IgD-negative memory B cell (primary cell): ENCODE data around the gene XPO5. TPM values are rescaled to one million over a fixed set of nuclear protein-coding genes. Genes with fewer than 3 reads are reported as not detected.

Experiments
- H3K27ac Mint-ChIP-seq, 3 donors: one replicate each; pipeline ENCODE4 v1.8.0; 2020 to 2022; ENCODE audit warnings: mild to moderate bottlenecking in 3 of 3, mixed read lengths in 3 of 3, moderate library complexity in 1 of 3
- H3K27me3 Mint-ChIP-seq: one replicate; pipeline ENCODE4 v1.8.0; 2021; ENCODE audit warnings: mixed read lengths
- H3K36me3 Mint-ChIP-seq: one replicate; pipeline ENCODE4 v1.8.0; 2020; ENCODE audit warnings: mild to moderate bottlenecking, mixed read lengths
- H3K4me1 Mint-ChIP-seq, 3 donors: one replicate each; pipeline ENCODE4 v1.8.0; 2020 to 2022; ENCODE audit warnings: mixed read lengths in 3 of 3, mild to moderate bottlenecking in 1 of 3
- H3K4me3 Mint-ChIP-seq, 4 donors: one replicate each; pipeline ENCODE4 v1.8.0; 2020 to 2022; ENCODE audit warnings: mild to moderate bottlenecking in 4 of 4, mixed read lengths in 4 of 4, moderate library complexity in 3 of 4
- H3K9me3 Mint-ChIP-seq, 3 donors: one replicate each; pipeline ENCODE4 v1.8.0; 2020 to 2021; ENCODE audit warnings: mixed read lengths in 3 of 3, mild to moderate bottlenecking in 1 of 3
- polyA plus RNA-seq: library from polyadenylated mRNA; unstranded; fragments of 300-500 nt; fragmentation: Illumina TruSeq; gene quantifications from one replicate; pipeline ENCODE4 v1.2.3, GENCODE V29; 2021

XPO5 gene
- polyA plus RNA-seq, result 7.7 TPM

DNA sequence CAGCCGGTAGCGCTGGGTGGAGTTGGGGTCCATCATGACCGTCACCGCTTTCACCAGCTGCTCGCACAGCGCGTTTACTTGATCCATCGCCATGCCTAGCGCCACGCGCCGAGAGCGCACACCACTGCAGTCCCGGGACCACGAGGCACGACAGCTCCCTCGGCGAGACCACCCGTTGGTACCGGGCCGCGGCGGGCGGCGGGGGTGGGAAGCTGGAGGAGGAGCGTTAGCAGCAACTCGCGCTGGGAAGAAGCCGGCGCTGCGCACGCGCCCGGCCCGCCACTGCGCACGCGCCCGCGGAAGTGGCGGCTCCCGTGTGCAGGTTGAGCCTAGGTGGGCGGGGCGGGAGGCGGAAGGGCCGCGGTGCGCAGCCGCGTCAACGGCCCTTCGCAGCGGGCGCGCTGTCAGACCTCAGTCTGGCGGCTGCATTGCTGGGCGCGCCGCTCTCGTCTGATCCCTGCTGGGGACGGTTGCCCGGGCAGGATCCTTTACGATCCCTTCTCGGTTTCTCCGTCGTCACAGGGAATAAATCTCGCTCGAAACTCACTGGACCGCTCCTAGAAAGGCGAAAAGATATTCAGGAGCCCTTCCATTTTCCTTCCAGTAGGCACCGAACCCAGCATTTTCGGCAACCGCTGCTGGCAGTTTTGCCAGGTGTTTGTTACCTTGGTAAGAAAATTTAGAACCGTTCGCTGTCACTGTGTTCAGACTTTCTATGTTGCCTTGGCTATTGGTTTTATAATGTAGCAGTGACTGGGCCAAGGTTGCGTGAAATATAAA lies at the start of gene XPO5, which contains the start of gene POLH:
XPO5 (minus strand) TSS at position 267 of the 780 bp plus-strand sequence; CDS start at position 93, 174 bp downstream.
POLH (plus strand) TSS at position 414 of the 780 bp plus-strand sequence. CDS start 6,135 bp downstream, outside the sequence.
- Mint-ChIP-seq H3K27me3 (peaks cover 1% of the 10 kb centered on the region), H3K4me3 (peak within 1 kb of the TSS; percentile 93 to 96 (median 95)), H3K36me3 (peaks cover 4% of the 10 kb centered on the region), H3K4me1 (peaks cover 18 to 28% (median 26%) of the 10 kb centered on the region in 3 donors), H3K27ac (peak within 1 kb of the TSS; percentile 43 to 93 (median 84)), H3K9me3 (no peaks in the 10 kb centered on the region)

DNA sequence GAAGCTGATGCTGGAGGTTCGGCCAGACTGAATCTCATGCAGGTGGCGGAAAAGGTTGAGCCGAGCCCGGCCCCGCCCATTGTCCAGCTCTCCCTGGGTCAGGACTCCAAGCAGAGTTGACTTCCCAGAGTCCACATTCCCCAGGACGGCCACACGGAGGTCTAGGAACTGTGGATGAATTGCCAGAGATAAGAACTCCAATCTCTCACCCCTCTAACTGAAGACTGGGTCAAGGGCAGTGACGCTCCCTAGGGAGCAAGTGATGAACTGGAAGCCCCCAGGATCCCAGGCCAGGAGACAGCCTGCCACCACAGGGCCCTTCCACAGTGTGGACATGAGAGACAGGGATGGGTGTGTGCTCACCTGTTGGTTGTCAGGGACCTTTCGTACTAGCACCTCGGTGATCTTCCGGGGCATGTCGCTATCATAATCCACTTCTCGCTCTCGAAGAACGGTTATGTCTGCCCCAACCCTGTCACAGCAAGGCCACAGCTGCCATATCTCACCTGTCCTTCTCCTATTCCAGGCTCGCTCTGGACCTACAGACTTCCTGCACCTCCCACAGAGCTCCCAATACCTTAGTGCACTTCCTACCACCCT lies 49.7 kb upstream of the XPO5 start:
- H3K9me3 Mint-ChIP-seq, result no peaks in the 10 kb centered on the region
- H3K36me3 Mint-ChIP-seq, result peaks cover 4% of the 10 kb centered on the region

DNA sequence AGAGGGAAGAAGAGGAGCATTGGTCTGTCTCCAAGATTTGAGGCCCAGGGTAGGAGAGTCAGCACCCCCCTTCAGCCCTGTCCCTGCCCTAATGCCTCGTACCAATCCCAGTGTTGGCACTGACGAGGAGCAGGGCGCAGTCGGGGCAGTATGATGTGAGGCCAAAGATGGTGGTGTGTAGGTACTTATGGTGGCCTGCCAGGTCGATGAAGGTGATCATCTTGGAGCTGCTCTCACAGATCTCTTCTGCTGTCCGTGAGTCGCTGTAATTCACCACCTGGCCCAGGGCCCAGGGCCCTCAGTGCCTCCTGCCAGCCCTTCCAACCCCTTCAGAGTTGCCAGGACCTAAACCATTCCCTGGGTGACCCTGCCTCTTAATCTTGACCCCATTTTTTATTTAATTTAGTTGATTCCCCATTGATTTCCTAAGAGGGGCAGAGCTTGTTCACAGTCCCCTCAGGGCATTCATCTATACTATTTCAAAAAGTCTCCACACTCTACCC lies 49.0 kb upstream of the XPO5 start:
- H3K36me3 Mint-ChIP-seq, result peaks cover 4% of the 10 kb centered on the region
- H3K4me1 Mint-ChIP-seq, result peaks cover 15 to 19% (median 17%) of the 10 kb centered on the region in 3 donors
- H3K27me3 Mint-ChIP-seq, result no peaks in the 10 kb centered on the region
- no peaks in the 10 kb centered on the region for H3K9me3 Mint-ChIP-seq
- H3K4me3 Mint-ChIP-seq, result no peak overlapping the region
- no peak overlapping the region for H3K27ac Mint-ChIP-seq

More for the DNA sequence above, 49.7 kb upstream of the XPO5 start:
- Mint-ChIP-seq H3K4me1 (peaks cover 19 to 22% (median 22%) of the 10 kb centered on the region in 3 donors), H3K4me3 (peak overlapping the region in 1 of 4 donors; percentile 28), H3K27ac (no peak overlapping the region), H3K27me3 (no peaks in the 10 kb centered on the region)

DNA sequence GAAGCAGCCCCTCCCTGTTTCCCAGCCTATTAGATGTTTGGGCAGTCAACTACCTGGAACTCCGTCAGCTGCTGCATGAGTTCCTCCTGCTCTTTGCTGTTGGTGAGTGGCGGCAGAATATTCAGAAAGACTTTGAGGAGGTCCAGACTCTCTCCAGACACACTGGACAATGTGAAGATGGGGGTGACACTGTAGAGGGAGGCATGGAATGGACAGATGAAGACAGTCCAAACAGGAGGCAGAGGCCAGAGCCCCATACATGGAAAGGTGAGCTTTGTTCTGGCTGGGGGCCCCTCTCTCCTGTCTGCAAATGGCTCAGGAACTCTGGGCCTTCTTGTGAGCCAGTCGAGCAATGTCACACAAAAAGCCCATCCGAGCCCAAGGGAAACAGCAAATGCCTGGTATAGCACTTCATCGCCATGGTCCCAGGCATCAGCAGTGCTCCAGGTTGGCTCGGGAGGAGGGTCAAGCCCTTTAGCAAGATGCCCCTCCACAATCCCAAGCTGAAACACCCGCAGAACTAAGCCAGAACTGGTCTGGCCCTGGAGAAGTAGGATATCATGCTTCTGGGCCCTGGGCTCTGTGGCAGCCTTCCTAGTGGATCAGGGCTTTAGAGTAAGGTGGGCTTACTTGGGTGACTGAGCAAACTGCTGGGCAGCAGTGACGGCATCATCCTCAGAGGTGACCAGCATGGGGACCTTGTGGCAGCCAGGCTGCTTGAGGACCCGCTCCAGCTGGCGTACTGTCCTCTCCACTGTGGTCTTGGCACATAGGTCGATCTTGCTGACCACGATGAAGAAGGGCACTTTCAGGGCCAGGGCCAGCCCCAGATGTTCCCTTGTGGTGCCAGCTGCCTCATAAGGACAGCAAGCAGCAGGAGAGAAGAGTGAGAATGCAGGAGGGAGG lies 48.3 kb upstream of the XPO5 start:
- H3K36me3 Mint-ChIP-seq, result peaks cover 6% of the 10 kb centered on the region
- H3K27ac Mint-ChIP-seq, result no peak overlapping the region
- H3K4me1 Mint-ChIP-seq, result peaks cover 20 to 22% (median 21%) of the 10 kb centered on the region in 3 donors
- peak overlapping the region in 1 of 4 donors; percentile 69 for H3K4me3 Mint-ChIP-seq
- H3K9me3 Mint-ChIP-seq, result no peaks in the 10 kb centered on the region
- H3K27me3 Mint-ChIP-seq, result no peaks in the 10 kb centered on the region

DNA sequence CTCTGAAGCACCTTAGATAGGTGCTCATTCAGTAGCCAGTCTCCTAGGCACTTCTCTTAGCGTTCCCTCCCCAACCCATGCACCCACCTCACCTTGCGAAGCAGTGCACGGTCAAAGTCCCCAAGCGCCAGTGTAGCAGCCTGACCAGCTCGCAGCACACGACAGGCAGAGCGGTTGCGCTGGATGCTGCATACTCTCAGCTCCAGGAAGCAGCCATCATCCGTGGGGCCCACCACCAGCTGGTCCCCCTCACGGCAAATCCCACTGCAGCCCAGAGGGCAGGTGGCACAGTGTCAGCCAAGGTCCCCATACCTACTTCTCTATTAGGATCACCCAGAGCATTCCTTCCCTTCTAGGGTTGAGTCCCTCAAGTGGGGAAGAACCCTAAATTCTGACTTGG lies 46.7 kb upstream of the XPO5 start:
- Mint-ChIP-seq H3K4me1 (peaks cover 13 to 16% (median 15%) of the 10 kb centered on the region in 3 donors), H3K9me3 (no peaks in the 10 kb centered on the region), H3K27me3 (no peaks in the 10 kb centered on the region), H3K27ac (peak overlapping the region in 1 of 3 donors; percentile 65), H3K4me3 (peak overlapping the region in 1 of 4 donors; percentile 44), H3K36me3 (peaks cover 6% of the 10 kb centered on the region)

DNA sequence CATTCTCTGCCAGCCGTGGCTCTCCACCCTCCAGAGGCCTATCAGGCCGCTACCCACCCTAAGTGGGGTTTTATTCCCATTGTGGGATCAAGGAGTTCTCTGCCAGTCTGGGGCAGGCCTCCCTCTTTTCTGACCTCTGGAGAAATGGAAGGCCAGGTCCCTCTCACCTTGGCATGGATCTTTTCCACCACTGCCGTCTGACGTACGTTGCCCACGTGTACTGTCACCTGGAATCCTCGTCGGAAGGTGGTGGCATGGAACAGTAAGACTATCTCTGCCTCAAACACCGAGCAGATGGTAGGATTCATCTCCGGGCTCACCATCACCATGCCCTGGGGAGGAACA lies 46.0 kb upstream of the XPO5 start:
- H3K27ac Mint-ChIP-seq, result peak overlapping the region in 2 of 3 donors; percentile 24 to 65
- no peak overlapping the region for H3K4me3 Mint-ChIP-seq
- H3K9me3 Mint-ChIP-seq, result no peaks in the 10 kb centered on the region
- no peaks in the 10 kb centered on the region for H3K27me3 Mint-ChIP-seq
- peaks cover 6% of the 10 kb centered on the region for H3K36me3 Mint-ChIP-seq
- peaks cover 7 to 15% (median 9%) of the 10 kb centered on the region in 3 donors for H3K4me1 Mint-ChIP-seq

DNA sequence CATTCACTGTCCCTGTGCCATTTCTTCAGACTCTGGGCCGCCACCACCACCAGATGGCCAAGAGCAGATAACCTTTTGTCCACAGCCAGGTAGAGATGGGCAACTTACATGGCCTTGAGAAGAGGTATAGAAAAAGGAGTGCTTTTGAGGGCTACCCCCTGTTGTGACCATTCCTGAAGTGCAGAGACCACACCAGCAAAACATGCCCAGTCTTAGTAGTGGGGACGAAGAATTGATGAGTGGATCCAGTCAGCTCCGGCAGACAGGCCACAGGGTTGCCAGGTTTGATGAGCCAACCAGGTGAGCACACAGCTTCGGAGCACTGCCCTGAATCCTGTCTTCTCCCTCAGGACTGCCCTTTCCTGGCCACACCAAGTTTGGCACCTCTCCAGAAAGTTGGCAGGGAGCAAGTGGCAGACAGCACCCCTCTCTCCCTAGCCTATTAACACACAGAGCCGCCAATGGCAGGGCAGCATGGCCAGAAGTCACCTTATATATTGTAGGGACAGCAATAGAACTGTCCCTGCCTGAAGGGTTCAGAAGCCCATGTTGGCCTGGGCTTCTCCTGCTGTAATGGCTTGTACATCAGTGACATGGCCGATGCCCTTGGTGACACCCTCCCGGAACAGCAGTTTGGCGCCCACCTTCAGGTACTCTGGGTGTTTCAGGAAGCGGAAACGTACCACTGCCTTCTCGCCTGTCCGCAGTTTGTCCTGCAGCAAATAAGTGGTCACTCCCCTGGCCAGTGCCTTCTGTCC lies 45.4 kb upstream of the XPO5 start:
- H3K27me3 Mint-ChIP-seq, result no peaks in the 10 kb centered on the region
- H3K36me3 Mint-ChIP-seq, result peaks cover 8% of the 10 kb centered on the region
- no peak overlapping the region for H3K4me3 Mint-ChIP-seq
- H3K27ac Mint-ChIP-seq, result no peak overlapping the region
- peaks cover 4 to 15% (median 8%) of the 10 kb centered on the region in 3 donors for H3K4me1 Mint-ChIP-seq
- no peaks in the 10 kb centered on the region for H3K9me3 Mint-ChIP-seq

DNA sequence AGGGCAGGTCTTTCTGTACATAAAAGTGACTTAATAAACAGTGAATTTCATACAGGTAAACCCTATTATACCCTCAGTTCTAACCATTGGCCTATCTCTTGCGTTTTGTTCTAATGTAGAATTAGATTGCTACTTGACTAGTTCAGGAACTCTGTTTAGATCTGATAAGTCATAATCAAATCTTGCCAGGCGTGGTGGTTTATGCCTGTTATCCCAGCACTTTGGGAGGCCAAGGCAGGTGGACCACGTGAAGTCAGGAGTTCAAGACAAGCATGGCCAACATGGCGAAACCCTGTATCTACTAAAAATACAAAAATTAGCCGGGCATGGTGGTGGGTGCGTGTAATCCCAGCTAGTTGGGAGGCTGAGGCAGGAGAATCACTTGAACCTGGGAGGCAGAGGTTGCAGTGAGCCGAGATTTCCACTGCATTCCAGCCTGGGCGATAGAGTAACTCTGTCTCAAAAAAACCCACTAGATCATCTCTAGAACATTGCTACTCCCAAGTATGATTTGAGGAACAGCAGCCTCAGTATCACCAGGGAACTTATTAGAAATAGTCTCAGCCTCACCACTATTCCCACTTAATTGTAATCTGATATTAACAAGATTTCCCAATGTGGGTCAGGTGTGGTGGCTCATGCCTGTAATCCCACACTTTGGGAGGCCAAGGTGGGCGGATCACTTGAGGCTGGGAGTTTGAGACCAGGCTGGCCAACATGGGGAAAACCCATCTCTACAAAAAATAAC lies 41.1 kb upstream of the XPO5 start:
- Mint-ChIP-seq H3K27me3 (no peaks in the 10 kb centered on the region), H3K4me1 (peaks cover 4 to 7% (median 7%) of the 10 kb centered on the region in 3 donors), H3K36me3 (peaks cover 4% of the 10 kb centered on the region), H3K9me3 (no peaks in the 10 kb centered on the region), H3K27ac (peak overlapping the region in 1 of 3 donors; percentile 86), H3K4me3 (no peak overlapping the region)

DNA sequence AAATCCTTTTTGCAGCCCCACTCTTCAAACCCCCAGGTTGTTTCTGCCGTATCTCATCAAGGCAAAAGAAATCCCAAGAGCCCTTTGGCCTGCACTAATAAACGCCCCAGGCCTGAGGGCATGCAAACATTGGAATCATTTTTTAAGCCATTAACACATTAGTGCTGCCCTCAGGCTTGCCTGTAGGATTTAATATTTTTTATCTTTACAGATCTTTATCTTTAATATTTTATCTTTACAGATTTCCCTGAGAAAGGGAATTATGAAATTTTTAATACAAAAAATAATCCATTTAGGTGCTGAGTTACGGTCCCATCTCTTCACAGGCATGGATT lies 38.5 kb upstream of the XPO5 start:
- Mint-ChIP-seq H3K4me3 (no peak overlapping the region), H3K27ac (peak overlapping the region in 1 of 3 donors; percentile 58), H3K4me1 (peaks cover under 1 to 1% (median 1%) of the 10 kb centered on the region in 3 donors), H3K27me3 (no peaks in the 10 kb centered on the region), H3K9me3 (no peaks in the 10 kb centered on the region), H3K36me3 (peaks cover 2% of the 10 kb centered on the region)

DNA sequence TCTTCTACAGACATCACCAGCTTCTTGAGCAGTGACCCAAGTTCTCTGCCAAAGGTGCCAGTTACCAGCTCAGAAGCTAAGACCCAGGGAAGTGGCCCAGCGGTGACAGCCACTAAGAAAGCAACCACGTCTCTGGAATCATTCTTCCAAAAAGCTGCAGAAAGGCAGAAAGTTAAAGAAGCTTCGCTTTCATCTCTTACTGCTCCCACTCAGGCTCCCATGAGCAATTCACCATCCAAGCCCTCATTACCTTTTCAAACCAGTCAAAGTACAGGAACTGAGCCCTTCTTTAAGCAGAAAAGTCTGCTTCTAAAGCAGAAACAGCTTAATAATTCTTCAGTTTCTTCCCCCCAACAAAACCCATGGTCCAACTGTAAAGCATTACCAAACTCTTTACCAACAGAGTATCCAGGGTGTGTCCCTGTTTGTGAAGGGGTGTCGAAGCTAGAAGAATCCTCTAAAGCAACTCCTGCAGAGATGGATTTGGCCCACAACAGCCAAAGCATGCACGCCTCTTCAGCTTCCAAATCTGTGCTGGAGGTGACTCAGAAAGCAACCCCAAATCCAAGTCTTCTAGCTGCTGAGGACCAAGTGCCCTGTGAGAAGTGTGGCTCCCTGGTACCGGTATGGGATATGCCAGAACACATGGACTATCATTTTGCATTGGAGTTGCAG lies 38.0 kb upstream of the XPO5 start:
- no peaks in the 10 kb centered on the region for H3K9me3 Mint-ChIP-seq
- H3K4me3 Mint-ChIP-seq, result no peak overlapping the region
- H3K4me1 Mint-ChIP-seq, result peaks cover 4% of the 10 kb centered on the region in 3 donors
- peak overlapping the region in 1 of 3 donors; percentile 58 for H3K27ac Mint-ChIP-seq
- H3K36me3 Mint-ChIP-seq, result peaks cover 2% of the 10 kb centered on the region
- H3K27me3 Mint-ChIP-seq, result no peaks in the 10 kb centered on the region

DNA sequence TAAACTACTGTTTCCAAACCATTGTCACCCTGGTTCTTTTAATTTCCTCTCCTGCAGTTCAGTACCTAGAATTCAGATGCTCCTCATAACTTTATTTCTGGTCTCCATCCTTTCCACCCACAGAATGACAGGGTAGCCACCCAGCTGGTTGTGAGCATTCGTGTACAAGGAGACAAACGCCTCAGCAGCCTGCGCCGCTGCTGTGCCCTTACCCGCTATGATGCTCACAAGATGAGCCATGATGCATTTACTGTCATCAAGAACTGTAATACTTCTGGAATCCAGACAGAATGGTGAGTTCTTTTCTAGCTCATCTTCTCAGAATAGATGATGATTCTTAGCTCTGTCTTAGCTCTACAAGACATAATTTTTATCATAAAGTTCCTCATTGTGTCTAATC lies 34.6 kb upstream of the XPO5 start:
- H3K9me3 Mint-ChIP-seq, result no peaks in the 10 kb centered on the region
- H3K4me1 Mint-ChIP-seq, result peaks cover 11 to 13% (median 12%) of the 10 kb centered on the region in 3 donors
- H3K4me3 Mint-ChIP-seq, result no peak overlapping the region
- H3K27me3 Mint-ChIP-seq, result no peaks in the 10 kb centered on the region
- peaks cover 2% of the 10 kb centered on the region for H3K36me3 Mint-ChIP-seq
- peak overlapping the region in 1 of 3 donors; percentile 40 for H3K27ac Mint-ChIP-seq

DNA sequence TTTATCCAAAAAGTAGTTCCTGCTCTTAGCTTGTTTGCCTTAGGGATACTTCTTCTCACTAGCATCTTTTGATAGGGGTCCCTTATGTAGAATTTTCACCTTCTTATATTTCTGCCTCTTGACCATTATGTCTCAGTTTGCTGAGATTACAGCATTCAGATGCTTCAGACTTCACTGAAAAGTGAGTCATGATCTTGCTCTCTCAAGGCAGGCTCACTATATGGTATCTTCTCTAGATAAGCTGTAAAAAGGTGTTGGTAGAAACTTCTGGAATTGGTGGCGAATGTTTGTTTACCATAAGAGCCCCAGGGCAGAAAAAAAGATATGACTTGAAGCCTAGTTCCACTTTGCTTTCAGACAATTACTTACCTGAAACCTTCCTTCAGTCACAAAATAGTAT lies 33.6 kb upstream of the XPO5 start:
- Mint-ChIP-seq H3K36me3 (peaks cover 2% of the 10 kb centered on the region), H3K4me3 (no peak overlapping the region), H3K27ac (no peak overlapping the region), H3K27me3 (no peaks in the 10 kb centered on the region), H3K4me1 (peaks cover 11 to 13% (median 12%) of the 10 kb centered on the region in 3 donors), H3K9me3 (no peaks in the 10 kb centered on the region)

DNA sequence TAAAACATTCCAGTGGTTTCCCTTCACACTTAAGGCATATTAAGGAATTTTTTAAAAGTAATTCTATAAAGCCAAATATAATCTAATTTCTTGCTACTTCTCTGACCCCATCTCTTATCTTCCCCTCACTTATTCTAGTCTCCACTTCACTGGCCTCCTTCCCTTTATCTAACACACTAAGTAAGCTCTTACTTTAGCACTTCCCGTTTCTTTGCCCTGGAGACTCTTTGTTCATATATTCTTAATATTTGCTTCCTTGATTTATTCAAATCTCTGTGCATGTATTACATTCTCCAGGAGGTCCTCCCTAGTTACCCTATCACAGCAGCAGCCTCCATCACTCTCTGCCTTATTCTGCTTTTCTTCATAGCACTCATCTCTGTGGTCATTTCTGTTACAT lies 33.0 kb upstream of the XPO5 start:
- Mint-ChIP-seq H3K4me1 (peaks cover 11 to 13% (median 12%) of the 10 kb centered on the region in 3 donors), H3K27me3 (no peaks in the 10 kb centered on the region), H3K4me3 (peak overlapping the region in 1 of 4 donors; percentile 76), H3K36me3 (peaks cover 2% of the 10 kb centered on the region), H3K27ac (peak overlapping the region in 1 of 3 donors; percentile 39), H3K9me3 (no peaks in the 10 kb centered on the region)
